NCI-H1436 treated with DMSO at 0.1 percent for 48 hours (cell line): ENCODE measurements around the gene ERF.

Experiments used
- DNase-seq: peaks from one replicate; lab custom pipeline; 2025; lab: John Stamatoyannopoulos, UW

ERF gene

DNA sequence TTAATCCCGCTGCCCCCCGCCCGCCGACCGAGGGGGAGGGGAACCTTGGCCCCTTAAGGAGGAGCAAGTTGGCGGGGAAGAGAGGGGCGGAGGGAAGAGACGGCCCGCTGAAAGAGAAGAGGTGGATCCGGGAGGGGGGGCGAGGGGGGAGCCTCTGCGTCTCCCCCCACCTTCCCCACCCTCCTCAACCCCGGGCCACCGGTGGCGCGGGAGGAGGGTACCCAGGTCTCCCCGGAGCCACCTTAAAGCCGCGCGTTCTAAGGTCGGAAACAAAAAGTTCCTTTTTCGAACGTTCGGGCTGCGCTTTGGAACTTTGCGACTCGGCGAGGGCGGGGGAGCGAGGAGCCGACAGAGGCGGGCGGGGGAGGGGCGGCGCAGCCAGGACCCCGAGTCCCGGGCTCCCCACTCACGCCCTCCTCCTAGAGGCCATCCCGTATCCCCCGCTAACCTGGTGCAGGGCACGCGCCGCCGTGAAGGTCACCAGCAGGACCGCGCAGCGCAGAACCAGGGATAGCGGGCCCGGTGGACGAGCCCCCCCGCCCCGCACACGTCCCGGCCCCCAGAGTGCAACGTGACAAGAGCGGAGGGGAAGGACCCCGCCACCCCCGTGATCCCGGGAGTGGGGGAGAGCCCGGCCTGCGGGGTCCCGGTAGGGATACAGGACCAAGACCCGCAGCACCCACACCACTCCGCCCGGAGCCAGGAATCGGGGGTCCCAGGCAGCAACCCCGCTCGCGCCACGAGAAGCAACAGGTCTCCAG, 659 bp downstream of the ERF start:
- no peak for DNase-seq

DNA sequence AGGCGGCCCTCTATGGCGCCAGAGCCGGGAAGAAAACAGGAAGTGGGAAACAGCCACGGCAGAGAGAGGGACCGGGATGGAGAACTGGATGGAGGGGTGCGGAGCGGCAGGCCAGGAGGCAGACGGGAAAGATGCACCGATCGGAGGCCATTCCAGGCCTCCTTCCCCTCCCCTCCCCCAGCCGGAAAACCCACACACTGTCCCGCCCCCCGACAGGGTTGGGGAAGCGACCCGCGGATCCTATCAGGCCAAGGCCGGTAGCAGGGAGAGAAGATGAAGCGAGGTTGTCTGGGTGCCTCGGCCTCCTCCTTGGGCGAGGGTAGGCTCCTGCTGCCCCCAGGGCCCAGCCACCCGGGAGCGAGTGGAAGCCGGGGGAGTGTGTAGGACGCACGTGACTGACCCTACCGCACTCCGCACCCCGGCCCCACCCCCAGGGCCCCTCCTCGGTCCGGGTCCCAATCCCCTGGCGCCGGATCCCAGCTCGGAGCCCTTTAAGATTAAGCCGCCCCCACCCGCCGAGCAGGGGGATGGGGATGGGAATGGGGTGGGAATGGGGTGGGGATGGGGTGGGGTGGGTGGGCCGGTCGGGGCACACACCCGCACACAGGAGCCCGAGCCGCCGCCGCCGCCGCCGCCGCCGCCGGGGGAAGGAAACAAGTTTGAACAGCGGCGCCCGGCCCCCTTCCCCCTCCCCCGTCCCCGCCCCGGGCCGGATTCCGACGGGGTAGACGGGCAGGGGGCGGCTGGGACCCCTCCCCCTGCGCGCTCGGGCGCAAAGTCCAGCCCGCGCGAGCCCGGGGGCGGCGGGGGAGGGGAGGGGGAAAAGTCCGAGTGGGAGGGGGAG, 1.5 kb downstream of the ERF start:
- no peak for DNase-seq

DNA sequence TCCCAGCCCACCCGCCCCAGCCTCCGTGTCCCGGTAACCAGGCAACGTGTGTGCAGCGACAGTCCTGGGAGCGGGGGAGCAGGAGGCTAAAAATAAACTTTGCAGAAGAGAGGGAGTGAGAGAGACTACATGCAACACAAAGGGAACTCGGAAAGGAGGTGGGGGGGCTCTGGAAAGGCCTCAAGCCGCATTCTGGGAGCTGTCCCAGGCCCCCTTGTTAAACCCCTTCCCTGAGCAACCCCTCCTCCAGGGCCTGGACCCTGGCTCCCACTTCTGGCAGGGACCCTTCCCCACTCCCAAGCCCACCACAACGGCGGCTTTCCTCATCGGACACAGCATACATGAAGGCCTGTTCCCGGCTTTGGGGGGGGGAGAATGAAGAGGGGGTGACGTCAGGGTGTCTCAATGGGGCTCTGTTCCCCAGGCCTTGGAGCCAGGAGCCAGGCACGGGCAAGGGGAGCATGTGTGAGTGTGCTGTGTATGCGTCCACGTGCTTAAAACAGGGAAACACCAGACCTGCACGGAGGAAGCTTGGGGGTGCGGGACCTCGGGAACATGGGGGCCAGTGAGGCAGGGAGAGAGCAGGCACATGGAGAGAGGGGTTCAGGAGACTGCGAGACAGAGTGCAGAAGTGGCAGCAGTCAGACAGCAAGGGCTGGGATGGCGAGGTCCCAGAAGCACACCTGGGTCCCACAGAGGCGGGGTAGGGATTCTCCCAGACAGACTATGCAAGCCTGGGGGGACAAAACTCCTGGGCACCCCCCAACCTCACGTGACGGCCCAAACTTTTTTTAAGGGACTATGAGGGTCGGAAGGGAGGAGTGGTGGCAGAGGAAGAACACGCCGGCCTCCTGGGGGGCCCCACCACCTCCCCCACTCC, 2.3 kb downstream of the ERF start:
- DNase-seq, result no peak

DNA sequence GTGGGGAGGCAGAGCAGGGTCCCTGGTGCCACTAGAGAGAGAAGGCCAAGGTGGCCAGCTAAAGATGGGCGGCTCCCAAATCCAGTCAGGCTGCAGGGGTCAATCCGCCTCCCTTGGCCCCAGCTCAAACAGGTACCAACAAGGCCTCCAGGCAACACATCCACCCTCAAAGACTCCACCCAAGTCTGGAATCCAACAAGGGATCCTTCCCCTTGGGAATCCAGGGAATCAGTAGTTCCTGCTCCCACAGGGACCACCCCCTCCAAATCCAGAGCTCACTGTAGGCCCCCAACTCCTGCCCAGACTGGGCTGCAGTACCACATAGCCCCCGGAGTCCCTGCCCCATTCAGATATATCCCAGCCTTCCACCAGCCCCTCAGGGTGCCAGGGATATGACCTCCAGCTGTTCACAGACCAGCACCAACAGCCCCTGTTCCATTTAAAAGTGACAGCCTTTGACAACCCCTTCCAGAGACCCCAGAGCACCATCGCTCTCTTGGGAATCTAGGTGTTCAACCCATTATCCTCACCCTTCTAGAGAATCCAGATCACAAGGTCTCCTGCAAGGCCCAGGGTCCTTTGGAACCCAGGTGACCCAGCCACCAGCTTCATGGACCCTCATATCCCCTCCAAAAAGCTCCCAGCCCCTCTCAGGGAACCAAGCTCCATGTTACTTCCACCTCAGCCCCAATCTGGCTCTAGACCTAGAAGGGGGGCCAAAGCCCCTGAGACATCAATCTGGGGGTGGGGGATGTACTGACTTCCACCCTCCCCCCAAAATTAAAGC, 3.2 kb downstream of the ERF start:
- no peak for DNase-seq

DNA sequence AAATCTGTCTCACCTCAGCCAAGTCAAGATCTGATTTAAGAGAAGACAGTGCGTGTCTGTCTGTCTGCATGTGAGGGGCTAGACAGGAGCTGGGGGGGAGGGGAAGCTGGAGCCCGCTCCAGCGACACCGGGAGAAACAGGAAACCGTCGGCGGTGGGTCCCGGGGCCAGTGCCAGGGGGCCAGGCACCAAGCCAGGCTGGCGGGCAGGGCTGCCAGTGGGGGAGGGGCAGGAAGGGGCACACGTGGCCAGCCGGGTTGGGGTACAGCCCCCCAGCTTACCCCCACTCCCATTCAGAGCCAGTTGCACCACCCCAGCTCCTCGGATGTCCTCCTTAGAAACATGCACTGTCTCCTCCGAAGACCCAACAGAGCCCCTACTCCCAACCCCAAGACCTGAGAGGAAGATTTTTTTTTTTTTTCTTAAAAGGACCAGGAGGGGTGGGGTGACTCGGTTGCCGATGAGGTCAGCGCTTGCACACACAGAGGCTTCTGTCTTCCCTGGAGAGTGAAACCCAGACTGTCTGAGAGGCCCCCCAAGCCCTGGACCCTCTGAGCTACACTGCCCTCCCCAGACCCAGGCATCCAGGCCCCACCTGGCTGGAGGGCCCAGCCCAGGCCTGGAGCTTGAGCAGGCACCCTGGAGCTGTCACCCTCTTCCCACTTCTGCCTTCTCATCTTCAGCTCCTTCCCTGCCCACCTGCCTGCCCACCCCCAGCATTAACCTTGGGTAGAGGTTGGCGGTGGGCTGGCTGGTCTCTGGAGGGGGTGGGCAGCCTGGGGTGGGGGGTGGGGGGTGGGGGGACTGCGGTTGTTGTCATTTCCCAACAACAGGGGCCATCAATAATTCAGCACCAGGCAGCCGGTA, 4.0 kb downstream of the ERF start:
- DNase-seq, result no peak

DNA sequence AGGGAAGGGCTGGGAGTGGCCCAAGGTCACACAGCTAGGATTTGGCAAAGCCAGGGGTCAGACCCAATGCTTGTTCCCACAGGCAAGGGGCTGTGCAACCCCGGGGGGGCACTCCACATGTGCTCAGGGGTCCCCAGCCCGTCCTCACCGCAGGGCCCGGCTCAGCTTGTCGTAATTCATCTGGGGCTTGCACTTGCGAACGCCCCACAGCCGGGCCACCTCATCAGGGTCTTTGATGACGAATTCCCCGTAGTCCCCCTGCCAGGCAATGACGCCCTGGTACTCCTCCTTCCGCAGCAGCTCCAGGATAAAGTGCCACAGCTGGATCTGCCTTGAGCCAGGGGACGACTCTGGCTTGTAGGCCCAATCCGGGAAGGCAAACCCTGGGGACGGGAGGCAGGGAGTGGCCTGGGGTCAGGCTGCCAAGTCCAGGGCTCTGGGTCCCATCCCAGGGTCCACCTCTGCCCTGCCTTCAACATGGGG, 4.7 kb downstream of the ERF start:
- DNase-seq, result no peak

DNA sequence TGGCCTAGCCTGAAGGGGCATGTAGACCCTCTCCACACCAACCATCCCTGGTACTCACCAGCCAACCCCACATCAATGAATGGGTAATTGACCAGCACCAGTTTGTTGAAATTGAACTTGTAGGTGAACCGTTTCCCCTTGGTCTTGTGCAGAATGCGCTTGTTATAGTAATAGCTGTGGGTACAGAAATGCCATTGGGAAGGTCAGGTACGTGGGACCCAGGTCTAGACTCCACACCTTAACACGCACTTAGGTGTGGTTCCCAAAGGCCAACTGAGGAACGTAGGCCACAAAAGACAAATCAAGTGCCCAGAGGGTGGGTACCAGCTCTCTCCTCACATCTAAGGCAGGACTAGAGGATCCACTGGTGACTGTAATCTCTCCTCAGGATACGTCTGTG, 5.2 kb downstream of the ERF start:
- DNase-seq, result no peak

DNA sequence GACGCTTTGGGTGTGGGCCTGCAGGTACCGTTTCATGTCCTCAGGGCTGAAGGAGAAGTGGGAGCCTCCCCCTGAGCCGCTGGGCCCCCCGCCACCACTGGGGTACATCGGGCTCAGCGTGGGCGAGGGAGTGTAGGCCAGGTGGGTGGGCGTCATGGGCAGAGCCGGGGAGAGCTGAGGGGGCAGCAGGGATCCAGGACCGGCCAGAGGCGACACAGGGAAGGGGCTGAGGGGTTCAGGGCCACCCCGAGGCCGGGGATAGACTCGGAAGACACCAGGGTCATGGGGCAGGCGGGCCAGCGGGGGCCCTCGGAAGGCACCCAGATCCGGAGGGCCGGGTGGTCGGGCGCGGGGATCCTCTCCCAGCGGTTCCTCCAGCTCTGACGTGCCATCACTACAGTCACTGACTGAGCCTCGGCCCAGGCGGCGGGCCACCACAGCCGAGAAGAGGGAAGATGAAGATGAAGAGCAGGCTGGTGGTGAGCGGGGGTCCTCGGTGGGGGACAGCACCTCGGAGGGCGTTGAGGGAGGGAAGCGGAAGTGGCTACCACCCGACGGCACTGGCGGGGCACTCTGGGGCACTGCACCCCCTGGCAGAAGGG, 5.7 kb downstream of the ERF start:
- no peak for DNase-seq

DNA sequence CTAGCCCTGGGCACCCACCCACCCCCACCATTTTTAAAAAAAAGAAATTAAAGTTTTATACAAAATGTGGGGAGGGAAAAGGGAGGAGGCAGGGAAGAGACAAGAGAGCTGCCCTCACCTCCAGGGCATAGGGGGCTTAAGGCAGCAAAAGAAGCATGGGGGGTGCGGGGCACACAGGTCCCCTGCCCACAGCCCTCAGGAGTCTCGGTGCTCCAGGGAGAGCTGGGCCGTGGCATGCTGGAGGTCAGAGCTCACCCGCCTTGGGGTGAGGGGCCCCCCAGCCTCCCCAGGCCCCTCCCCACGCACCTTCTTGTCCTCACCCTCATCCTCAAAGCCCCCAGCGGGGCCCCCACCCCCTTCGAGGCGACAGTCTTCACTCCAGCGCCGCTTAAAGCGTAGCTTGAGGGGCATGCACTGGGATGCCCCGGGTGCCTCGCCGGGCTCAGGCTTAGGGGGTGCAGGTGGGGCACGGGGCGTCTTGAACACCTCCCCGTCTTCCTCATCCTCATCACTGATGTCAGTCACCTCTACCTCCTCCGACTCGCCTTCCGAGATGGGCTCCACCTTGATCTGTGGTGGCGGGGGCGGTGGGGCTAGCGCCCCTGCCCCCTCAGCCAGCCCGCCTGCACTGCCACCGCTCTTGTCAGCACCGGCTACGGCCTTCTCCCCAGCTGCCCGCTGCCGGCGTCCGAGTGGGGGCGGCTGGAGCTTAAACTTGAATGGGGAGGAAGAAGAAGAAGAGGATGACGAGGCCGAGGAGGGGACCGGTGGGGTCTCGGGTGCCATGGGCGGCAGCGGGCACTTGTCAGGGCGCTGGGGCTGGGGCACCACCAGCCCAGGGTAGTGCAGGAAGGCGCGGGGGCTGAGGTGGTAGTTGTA, 6.4 kb downstream of the ERF start:
- no peak for DNase-seq

DNA sequence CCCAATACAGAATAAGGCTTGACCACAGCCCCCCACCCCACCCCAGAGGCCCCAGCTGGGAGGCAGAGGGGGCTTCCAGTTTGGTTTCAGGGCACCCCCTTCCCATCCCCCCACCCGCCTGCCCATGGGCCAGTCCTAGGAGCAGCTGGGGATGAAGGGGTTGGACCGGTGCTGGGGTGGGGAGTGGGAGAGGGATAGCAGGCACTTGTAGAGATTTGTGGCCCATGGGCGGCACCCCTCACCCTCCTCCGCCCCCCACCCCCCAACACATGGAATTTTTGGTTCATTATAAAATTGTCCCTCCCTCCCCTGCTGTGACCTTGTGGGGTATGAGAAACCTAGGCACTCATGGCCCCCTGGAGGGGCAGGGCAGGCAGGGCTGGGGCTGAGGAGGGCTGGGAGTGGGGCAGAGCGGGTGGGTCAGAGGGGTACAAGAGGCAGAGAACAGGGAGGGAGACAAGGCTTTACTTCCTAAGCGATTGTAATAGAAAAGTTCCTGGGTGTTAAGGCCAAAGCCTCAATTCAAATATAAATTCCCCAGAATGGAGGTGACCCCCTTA, 7.2 kb downstream of the ERF start:
- DNase-seq, result no peak

DNA sequence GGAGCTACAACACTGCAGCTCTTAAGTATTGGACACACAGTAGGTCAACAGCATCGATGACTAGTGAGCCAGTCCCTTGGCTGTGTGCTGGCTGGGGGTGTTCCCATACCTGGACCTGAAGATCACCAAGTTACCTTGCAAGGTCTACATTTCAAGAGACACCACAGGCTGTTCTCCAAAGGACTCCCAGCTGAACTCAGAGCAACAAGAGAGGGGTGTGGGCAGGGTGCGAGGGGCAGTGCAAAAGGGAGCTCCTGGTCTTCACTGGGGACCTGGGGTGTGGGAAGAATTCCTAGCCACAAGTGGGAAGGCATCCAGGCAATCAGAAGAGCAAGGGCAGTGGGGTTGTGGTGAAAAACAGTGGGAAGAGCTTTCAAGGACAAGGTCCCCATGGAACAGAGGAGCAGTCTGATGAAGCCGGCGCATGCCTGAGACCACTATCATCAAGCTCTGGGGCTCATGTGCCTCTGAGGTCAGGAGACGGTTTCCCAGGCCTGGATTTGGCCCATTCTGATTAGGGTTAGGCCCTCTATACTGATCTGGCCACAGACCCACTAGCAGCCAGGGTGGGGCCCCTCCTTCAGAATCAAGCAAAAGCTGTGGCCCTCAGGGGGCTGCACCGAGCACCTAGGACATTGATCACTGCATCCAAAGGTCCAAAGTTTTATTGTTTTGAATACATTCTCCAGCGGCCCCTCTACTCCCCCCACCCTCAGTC, 7.8 kb downstream of the ERF start:
- no peak for DNase-seq

DNA sequence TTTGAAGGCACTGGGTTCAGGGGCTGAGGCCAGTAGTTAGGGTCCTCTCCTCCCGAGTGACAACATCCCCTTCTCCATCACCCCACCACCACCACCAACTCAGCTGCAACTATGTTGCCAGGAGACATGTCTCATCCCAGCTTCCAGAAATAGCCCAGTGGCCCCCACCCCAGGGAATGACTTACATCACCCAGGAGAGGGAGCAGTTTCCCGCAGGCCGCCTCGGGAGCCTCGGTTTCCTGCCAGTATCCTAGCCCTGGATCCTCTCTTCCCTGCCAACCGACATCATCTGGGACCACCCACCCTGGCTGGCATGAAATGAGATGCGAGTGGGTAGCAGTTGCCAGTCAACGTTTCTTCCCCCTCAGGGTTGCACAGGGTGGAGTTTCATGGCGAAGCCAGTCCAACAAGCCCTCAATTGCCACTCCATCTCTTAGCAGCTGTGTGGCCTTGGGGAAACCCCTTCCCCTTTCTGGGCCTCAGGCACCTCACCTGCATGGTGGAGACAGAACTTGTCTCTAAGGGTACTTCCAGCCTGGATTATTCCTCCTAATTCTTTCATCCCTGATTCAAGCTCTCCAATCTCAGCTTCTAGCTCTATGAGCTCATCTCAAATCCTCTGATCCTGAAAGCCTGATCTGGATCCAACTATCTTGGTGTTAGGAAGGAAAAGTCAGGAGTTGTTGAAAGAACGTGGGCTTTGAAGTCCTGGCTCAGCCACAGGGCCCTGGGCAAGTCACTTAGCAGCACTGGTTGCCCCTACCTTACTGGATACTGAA, 8.6 kb downstream of the ERF start:
- no peak for DNase-seq

DNA sequence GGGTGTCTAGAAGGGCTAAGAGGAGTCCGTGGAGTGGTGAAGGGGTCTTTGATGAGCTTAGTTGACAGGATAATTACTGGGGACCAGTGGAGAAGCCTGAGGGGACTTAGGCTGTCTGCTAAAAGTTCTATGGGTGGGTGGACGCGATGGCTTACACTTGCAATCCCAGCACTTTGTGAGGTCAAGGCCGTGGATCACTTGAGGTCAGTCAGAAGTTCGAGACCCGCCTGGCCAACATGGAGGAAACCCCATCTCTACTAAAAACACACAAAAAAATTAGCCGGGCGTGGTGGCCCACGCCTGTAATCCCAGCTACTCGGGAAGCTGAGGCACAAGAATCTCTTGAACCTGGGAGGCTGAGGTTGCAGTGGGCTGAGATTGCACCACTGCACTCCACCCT, 9.7 kb downstream of the ERF start:
- no peak for DNase-seq

DNA sequence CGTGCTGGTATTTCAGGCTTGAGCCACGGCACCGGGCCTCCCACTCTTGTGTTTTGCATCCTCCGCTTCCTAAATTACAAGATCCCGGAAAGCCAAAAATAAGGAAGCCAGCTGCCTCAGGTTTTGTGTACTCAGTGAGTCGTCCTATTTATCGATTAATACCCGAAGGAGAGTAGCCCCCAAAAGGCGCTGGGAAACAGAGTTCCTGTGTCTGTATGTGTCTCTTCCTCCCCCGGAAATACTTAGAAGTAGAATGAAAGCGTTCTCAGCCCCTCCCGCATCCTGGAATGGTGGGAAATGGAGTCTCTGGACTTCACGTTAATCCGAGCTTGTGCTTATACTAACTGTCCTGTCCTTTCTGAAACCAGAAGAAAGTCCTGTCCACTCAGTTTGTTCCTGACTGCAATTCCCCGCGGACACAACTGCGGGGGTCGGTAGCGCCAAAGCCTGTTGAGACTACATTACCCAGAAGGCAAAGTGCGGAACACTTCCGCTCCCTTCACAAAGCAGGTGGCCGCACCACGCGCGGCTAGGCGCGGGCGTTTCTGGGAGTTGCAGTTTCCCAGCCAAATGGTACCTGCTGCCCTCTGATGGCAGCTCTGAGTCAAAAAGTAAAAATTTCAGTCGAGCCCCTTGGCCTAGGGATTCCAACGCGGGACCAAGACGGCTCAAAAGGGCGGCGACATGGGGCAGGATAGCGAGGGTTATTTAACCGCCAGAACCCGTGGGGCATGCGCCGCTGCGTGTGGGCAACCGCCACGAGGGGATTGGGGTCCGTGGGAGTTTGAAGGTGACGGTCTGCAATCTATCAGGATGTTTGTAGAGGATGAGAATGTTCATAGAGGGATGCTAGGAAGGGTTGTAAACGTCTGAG, 10.3 kb downstream of the ERF start:
- peak; percentile 64 for DNase-seq

DNA sequence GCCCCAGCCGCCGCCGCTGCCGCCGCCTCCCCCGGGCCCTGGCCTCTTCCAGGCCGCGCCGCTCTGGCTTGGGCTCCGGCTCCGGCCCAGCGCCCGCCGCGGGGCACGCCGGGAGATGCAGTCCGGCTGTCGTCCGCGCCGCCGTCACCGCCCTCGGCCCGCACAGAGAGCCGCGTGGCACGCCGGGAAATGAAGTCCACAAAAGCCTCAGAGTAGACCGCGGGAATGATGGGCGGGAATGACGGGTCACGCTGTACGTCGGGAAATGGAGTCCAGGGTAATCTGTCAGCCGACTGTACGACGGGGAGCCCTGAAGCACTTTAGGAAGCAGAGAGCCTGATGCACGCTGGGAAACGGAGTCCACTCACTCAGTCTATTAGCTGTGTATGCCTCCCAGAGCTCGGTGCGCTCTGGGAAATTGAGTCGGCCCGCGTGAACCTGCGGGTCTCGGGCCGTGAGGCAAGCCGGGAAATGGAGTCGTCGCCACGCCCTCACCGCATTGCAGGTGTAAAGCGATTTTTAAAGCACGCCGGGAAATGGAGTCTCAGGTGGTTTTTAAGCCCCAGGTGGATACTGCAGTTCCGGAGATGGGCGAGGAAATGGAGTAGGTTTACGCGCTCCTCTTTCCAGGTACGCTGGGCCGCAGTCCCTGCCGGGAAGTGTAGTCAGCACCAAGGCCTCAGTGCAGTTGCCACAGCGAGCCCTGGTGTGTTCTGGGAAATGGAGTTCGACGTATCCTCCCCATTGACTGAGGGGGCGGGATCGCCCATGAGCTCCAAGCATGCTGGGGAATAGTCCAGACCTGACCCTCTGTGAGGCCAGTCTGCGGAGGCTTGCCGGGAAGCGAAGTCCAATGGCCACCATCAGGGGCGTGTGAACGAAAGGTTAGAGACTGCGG, 12.2 kb downstream of the ERF start, which contains the start of gene GSK3A:
GSK3A (minus strand) TSS at position 91 of the 898 bp plus-strand sequence. CDS start 137 bp downstream, outside the sequence.
- DNase-seq, result peak; percentile 99
